CD4-positive, alpha-beta T cell treated with Interleukin-17A for 1 hour (primary cell): ENCODE measurements around the gene CDK12.

Experiments used
- DNase-seq: peaks from one replicate; pipeline ENCODE4 v3.0.0-alpha.2; 2020

CDK12 gene

DNA sequence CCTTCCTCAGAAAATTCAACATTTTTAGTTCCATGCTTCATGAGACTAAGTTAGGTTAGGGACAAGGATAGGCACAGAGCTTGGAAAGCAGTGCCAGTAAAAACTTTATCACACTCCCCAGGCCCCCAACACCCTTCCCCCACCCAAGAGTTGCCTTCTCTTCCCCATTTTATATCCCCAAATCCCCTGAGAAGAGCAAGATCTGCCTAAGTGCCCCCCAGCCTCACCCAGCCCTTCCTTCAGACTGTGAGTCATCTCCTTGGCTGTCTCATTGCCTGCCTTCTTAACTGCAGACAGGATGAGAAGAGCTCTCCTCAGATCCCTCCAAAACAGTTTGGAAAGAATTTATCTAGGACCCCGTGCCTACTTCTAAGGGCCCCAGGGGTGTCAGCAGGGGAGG lies 90.6 kb downstream of the CDK12 start:
- DNase-seq, result no peak

DNA sequence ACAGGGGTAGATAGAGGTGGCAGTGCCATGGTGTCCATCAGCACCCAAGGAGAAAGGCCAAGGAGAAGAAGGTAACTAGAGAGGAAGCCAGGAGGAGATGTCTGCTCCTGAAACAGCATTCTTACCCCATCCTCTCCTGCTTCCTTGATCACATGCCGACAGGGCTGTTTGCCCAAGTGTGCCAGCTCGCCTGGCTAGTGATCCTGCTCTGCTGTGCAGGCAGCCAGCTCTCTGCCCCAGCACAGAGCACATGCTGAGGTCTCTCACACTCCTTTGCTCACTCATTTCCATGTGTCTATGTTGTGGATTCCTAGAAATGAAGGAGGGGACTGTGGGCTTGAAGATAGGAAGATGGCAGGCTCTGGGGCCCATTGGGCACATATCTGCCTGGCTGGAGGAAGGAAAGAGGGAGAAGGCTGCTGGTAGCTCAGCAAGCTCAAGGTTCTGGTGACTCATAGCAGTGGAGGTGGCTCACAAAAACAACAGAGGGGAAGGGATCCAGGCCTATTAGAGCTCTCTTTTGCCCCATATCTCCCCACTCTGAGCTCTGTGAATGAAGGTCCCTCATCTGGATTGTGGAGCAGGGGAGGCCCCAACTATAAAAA lies 92.2 kb downstream of the CDK12 start:
- no peak for DNase-seq

DNA sequence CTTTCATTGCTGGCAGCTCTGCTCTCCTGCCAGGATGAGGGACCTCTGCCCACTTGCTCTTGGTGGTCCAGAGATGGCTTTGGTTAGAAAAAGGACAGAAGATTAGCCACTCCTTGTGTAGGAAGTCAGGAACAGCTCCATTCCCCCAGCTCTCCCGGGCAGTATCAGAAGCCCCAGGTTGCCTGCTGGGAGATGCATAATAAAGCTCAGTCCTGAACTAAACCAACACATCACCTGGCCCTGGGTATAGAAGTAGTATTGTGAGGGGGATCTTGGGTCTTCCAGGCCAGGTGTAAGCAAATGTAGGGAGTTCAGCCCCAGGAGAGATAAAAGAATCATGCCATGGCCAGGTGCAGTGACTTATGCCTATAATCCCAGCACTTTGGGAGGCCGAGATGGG lies 94.1 kb downstream of the CDK12 start:
- no peak for DNase-seq

GRCh38 chr17:39556423-39556822 lies 95.1 kb downstream of the CDK12 start:
- no peak for DNase-seq

GRCh38 chr17:39562395-39562794 lies 101.1 kb downstream of the CDK12 start:
- no peak for DNase-seq

DNA sequence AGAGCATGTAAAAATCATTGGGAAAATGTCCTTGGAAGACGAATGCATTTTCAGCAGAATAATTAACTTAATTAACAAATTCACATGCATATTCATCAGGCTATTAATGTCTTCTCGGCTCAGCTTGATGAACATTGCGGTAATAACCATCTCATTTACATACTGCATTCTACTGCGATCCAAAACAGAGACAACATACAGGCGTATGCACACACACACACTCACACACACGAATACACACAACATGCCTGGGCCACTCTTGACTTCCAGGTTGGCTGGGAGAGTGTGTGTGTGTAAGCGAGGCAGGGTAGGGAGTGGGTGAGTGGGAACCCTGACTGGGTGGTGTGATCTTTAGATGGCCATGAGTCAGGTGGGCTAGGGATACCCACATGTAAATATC lies 101.7 kb downstream of the CDK12 start:
- no peak for DNase-seq

- DNase-seq, result no peak
Measured at GRCh38 chr17:39563476-39563875, 102.2 kb downstream of the CDK12 start.

DNA sequence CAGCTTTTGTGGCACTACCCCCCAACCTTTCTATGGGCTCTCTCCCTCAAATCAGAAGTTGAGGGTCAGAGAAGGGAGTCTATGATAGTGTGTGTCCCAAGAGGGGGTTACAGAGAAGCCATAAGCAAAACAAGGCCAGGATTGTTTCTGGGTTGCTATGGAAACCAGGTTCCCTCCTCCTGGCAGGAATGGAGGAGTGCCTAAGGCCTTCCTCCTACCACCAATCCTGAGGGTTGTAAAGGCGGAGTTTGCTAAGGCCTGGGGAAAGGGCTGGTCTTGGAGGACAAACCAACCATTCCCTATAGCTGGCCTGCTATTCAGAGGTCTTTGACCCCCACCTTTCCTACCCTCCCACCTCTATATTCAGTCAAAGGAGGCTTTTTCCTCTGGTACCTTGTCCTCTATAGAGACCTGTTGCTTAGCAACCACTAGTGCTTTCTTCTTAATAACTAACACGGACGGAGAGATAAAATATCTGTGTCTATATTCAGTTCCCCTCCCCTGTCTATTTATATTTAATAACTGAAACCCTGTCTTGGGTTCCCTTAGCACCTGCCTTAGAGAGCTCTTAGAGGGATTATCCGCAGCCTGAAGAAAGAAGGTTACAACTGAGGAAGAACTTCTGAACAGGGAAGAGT lies 103.0 kb downstream of the CDK12 start:
- DNase-seq, result no peak

GRCh38 chr17:39566094-39566850 lies 105.0 kb downstream of the CDK12 start:
- no peak for DNase-seq

DNA sequence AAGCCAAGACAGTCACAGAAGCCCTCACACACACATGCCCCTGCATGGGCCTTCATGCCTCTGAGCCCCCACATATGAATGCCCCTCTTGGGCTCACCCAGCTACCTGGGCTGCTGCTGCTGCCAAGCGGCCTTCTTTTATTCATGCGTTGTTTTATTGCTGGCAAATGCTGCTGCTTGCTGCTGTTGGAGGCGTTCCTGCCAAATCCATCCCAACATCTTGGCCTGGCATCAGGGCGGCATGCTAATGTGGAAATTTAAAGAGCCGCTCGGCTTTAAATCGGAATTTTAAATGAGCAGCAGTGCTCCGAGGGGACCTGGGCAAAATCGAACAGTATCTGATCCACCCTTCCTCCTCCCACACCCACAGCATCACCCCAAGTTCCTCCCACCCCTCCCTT lies 107.4 kb downstream of the CDK12 start:
- DNase-seq, result no peak

- no peak for DNase-seq
Measured at GRCh38 chr17:39569126-39569525, 107.8 kb downstream of the CDK12 start.

GRCh38 chr17:39572121-39572520 lies 110.8 kb downstream of the CDK12 start:
- DNase-seq, result no peak

DNA sequence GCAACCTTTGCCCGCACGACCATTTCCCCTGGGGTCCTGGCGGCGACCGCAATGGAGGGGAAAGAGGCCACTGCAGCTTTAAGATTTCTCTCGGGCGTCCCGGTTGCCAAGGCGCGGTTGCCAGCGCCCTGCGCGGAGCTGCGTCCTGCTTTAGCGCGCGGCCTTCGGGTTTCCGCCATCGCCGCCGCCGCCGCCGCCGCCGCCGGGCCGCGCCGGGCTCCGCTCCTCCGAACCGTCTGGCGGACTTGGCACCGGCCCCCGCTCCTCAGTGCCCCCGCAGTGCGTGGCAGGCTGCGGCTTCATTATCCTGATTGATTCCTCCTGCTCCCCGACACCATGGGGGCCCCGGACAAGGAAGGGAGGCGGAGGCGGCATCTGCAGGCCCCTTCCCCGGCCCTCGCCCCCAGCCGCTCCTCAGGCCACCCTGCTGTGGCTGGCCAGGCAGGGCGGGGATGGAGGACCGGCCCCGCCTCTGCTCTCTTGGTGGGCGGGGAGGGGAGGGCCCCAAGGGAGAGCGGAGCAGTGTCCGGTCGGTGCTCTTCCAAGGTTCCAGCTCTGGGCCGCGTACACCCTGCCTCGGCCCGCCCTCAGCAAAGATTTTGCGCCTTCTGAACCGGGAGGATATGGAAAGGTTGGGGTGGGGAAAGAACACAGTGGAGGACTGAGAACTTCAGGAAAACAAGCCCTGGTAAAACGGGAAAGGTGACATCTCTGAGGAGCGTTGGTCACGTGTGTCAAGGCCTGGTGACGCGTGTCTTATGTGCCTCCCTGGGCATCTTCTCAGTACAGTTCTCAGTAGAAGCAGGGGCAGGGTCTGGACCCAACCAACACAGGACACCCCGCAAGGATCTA lies 112.4 kb downstream of the CDK12 start:
- peak; percentile 24 for DNase-seq

DNA sequence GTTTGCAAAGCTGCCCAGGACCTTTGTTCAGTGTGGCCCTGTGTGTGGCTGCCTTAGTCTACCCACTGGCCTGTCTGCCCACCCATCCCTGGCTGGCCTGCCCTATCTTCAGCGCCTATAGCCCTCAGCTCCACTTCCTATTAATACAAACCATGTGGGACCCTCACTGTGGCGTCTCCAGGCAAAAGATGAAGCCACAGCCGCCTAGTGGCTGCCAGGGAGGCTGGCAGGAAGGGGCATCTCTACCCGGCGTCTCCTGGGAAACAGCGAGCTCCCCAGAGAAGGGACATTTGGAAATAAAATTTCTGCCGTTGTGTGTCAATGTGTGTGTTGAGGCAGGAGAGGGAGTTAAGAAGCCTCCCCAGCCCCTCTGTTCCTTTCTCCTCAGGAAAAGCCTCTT lies 114.9 kb downstream of the CDK12 start:
- no peak for DNase-seq

DNA sequence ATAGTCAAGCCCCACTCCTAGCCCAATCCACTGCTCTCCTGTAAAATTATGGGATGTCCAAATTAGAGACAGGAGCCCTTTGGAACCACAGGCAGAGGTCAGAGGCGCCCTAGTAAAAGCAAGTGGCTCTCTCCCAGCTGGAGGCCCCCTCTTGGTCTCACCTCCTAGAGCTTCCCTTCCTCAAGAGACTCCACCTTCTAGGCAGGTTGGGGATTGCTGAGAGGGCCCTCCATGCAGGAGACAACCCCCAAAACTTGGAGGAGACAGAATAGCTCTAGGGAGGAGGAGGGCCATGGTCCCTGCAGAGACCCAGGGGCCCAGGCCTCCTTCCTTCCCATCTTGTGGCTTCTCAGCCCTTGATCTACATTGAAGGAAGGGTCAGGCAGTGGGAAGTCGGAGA lies 117.0 kb downstream of the CDK12 start:
- no peak for DNase-seq

GRCh38 chr17:39579318-39580081 lies 118.2 kb downstream of the CDK12 start:
- DNase-seq, result no peak

GRCh38 chr17:39580082-39580468 lies 118.8 kb downstream of the CDK12 start:
- no peak for DNase-seq

- DNase-seq, result no peak
Measured at GRCh38 chr17:39581071-39581758, 119.9 kb downstream of the CDK12 start.

DNA sequence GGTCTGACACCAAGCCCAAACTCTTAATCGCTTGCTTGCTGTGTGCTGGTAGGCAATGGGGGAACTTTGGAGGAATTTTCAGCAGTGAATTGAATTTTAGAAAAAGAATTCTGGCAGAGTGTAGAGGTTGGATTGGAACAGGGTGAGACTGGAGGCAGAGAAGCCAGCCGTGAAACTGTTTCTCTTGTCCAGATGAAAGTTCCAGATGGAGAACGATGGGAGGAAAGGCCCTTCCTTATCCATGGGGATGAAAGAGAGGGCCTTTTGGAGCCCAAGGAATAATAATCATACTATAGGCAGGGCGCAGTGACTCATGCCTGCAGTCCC lies 120.4 kb downstream of the CDK12 start:
- no peak for DNase-seq

- DNase-seq, result no peak
Measured at GRCh38 chr17:39582658-39583057, 121.4 kb downstream of the CDK12 start.
